Stimulated activated CD4-positive, alpha-beta T cell treated with anti-CD3 and anti-CD28 coated beads, Interleukin-1b, Interleukin-23, amount 100 ng/mL, for 4 hours (primary cell): ENCODE results near the gene EN2.

Experiments
- DNase-seq, 2 donors: peaks; one replicate each; pipeline ENCODE4 v3.0.0-alpha.2; 2020; ENCODE audit warnings: low read depth in 2 of 2

EN2 gene

GRCh38 chr7:155450970-155451801 is 6.7 kb upstream of the EN2 start:
- DNase-seq, result no peak

GRCh38 chr7:155451840-155452239 is 6.1 kb upstream of the EN2 start:
- no peak for DNase-seq

- no peak for DNase-seq
Measured at GRCh38 chr7:155452505-155453295, 5.2 kb upstream of the EN2 start.

- DNase-seq, result no peak
Measured at GRCh38 chr7:155453296-155454182, 4.4 kb upstream of the EN2 start.

GRCh38 chr7:155454183-155455112 is 3.5 kb upstream of the EN2 start:
- no peak for DNase-seq

GRCh38 chr7:155455132-155455693 is 2.7 kb upstream of the EN2 start:
- DNase-seq, result no peak

- DNase-seq, result no peak
Measured at GRCh38 chr7:155455776-155456737, 1.9 kb upstream of the EN2 start.

- DNase-seq, result peak in 1 of 2 donors; percentile 30
Measured at GRCh38 chr7:155456738-155457543, 988 bp upstream of the EN2 start.

- DNase-seq, result no peak
Measured at GRCh38 chr7:155457544-155458110, 302 bp upstream of the EN2 start.

- DNase-seq, result no peak
Measured at GRCh38 chr7:155458878-155459699, 1.2 kb downstream of the EN2 start.

GRCh38 chr7:155459700-155460461 is 2.0 kb downstream of the EN2 start:
- DNase-seq, result no peak

- DNase-seq, result no peak
Measured at GRCh38 chr7:155460926-155461613, 3.1 kb downstream of the EN2 start.

GRCh38 chr7:155461631-155462030 is 3.7 kb downstream of the EN2 start:
- DNase-seq, result no peak

GRCh38 chr7:155462163-155462735 is 4.3 kb downstream of the EN2 start:
- no peak for DNase-seq

GRCh38 chr7:155463114-155463811 is 5.3 kb downstream of the EN2 start:
- DNase-seq, result no peak
